ENCODE data around the gene ISLR.

Gene ISLR

DNA sequence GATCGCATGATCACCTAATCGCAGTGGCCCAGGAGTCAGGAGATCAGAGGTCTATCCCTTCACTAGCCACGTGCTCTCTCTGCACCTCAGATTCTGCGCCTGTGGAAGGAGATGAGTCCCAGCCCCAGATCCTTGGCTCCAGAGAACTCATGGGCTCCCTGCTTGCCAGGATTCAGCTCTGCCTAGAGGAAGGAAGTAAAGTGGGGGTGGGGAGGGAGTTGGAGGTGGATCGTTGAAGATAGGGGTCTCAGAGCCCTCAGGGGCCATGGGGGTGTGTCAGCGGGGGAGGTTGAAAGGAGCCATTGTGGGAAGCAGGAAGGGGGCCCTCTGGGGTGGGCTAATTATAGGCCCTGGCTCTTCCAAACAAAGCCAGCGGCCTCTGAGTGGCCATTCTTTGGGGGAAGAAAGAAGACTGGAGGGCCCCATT lies 40.4 kb downstream of the ISLR start:
- TF ChIP-seq, protein P1, sequence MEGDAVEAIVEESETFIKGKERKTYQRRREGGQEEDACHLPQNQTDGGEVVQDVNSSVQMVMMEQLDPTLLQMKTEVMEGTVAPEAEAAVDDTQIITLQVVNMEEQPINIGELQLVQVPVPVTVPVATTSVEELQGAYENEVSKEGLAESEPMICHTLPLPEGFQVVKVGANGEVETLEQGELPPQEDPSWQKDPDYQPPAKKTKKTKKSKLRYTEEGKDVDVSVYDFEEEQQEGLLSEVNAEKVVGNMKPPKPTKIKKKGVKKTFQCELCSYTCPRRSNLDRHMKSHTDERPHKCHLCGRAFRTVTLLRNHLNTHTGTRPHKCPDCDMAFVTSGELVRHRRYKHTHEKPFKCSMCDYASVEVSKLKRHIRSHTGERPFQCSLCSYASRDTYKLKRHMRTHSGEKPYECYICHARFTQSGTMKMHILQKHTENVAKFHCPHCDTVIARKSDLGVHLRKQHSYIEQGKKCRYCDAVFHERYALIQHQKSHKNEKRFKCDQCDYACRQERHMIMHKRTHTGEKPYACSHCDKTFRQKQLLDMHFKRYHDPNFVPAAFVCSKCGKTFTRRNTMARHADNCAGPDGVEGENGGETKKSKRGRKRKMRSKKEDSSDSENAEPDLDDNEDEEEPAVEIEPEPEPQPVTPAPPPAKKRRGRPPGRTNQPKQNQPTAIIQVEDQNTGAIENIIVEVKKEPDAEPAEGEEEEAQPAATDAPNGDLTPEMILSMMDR (conservative IDR thresholded peaks at IDR 0.05), result no peak
- H3K27ac ChIP-seq, result no peak overlapping the region

DNA sequence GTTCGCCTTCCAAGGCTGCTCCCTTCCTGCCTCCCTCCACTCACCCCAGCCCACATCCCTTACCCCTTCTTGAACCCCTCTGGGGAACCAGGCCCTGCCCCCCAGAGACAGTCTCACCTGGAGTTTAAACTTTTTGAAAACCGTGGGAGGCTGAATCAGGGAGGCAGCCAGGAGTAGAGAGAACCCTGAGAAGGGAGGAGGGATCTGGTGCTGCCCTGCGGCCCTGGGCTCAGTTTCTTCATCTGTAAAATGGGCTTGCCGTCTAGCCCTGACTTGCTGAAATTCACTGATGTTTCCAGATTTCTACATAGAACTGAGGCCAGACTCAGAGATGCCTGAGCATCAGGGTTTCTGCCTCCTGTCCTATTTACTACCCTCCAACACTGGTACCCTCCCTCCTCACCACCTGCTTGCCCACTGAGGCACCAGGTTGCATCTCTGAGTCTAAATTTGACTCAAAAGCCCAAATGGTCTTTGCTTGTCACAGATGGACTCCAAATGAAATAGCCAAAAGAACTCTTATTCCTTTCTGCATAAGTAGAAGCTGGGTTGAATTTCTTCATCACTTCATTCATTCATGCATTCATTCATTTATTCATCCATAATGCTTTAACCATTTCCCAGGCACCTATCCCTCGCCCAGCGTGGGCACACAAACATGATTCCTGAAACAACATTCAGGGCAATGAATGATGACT lies 41.0 kb downstream of the ISLR start:
- H3K27ac ChIP-seq, result no peak overlapping the region
- TF ChIP-seq, protein P1 (conservative IDR thresholded peaks at IDR 0.05), result no peak

DNA sequence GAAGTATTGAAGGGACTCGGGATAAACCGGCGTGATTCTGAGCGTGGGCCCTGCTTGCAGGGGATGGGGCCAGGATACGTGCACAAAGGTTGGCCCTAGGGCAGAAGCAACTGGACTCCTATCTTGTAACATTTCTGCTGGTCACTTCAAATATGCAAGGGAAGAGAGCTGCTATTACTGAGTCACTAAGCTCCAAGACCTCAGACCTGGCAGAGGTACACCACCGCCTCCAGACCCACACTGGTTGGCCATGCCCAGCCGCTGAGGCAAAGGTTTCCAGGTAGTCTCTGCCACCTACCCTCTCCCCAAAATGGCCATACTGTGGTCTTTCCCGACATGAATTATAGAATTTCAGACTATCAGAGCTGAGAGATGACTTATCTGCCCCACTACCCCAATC lies 42.4 kb downstream of the ISLR start:
- TF ChIP-seq, protein P1 (conservative IDR thresholded peaks at IDR 0.05), result no peak
- H3K27ac ChIP-seq, result no peak overlapping the region

DNA sequence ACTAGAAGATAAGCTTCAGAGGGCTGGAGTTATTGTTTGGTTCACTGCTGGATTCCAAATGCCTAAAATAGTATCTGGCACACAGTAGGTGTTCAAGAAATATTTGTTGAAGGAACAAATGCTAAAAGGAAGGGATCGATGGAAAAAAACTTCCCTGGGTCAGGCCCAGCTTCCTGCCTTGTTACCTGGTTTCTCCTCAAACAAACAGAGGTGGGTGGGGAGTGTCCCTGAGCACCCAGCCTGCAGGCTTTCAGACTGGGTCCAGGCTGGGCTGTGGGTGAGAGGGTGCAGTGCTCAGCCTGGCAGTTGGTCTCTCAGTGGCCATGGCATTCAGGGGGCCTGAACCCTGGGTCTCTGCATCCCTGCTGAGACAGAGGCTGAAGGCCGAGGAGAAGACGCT lies 43.4 kb downstream of the ISLR start:
- no peak overlapping the region for H3K27ac ChIP-seq
- TF ChIP-seq, protein P1 (conservative IDR thresholded peaks at IDR 0.05), result no peak

- TF ChIP-seq, protein P1 (conservative IDR thresholded peaks at IDR 0.05), result no peak
- no peak overlapping the region for H3K27ac ChIP-seq
Observed at GRCh38 chr15:74217907-74218885, 44.7 kb downstream of the ISLR start.

DNA sequence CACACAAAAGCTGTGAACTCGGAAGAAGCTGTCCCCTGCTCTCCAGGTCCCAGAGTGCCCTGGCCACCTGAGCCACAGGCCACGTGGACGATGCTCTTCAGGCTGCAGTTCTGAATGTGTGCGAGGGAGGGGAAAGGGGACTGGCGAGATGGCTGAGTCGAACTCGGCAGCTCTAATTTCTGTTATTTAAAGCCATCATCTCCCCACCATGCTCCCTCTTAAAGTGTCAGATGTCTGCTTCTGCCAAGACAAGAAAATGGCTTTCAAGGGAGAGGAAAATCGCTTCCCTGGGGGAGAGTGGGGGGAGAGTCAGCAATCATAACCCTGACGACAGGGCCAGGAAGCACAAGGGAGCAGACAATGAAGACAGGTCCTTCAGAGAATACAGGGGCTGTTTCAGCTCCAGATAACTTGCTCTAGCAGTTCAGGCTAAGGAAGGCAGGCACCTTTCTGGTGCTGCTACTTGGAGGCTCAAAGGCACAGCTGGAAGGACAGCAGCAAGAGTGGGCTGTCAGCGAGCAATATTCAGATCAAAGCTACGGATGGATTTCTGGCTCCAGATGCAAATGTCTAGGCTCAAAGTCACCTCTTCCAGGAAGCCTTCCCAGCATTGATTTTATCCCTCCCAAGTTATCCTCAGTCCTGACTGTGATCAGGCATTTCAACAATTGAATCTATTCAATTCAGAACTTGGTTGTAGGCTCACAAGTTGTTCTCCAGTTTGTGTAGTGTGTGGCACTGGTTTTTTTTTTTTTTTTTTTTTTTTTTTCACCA lies 47.2 kb downstream of the ISLR start:
- no peak overlapping the region for H3K27ac ChIP-seq
- TF ChIP-seq, protein P1 (conservative IDR thresholded peaks at IDR 0.05), result no peak

Data from VCaP (cell line).